Measurements from ENCODE around the gene CST9. TPM values are rescaled to one million over a fixed set of nuclear protein-coding genes. Genes with fewer than 3 reads are reported as not detected.
"Not testable (repeated sequence)": the region's sequence is repeated elsewhere in the genome, so short reads cannot be mapped to it uniquely, and the experiment has no call there.

Gene CST9
- total and polyA plus RNA-seq, 9 donors, result not detected

DNA sequence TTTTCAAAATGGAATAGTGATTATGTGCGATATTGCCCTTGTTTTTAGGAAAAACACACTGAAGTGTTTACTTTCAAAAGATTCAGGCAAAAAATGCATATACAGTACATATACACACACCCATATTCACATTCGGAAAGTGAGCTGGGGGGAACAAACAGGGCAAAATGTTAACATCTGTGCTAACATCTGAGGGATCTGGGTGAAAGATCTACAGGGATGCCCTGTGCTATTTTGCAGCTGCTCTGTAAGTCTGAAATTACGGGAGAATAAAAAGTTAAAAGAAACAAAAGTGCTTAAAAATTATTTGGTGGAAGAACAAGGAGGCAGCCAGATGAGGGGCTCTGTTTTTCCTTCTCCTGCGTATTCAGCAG lies 31.2 kb upstream of the CST9 start:
- peak overlapping the region; percentile 26 to 77 for H3K27ac ChIP-seq
- 13 to 14% (median 14%) methylated on average over 4 of the region's 4 CpGs for WGBS, 3 donors
- H3K27me3 ChIP-seq, result no peaks in the 10 kb centered on the region
- intact Hi-C loops (cut with DNase I), result loop anchor here in 2 of 4 donors (10.0 kb wide), 2 partner anchors 272 to 282 kb away; partner anchors contain the start of genes GZF1 (in 1 of the 2) and NXT1 (in 1 of the 2)
- H3K4me3 ChIP-seq, result peak overlapping the region; percentile 97
- peaks cover 21% of the 10 kb centered on the region for H3K4me1 ChIP-seq (ENCODE audit: insufficient read depth)
- DNase-seq, result no peak
- TF ChIP-seq, protein P1, sequence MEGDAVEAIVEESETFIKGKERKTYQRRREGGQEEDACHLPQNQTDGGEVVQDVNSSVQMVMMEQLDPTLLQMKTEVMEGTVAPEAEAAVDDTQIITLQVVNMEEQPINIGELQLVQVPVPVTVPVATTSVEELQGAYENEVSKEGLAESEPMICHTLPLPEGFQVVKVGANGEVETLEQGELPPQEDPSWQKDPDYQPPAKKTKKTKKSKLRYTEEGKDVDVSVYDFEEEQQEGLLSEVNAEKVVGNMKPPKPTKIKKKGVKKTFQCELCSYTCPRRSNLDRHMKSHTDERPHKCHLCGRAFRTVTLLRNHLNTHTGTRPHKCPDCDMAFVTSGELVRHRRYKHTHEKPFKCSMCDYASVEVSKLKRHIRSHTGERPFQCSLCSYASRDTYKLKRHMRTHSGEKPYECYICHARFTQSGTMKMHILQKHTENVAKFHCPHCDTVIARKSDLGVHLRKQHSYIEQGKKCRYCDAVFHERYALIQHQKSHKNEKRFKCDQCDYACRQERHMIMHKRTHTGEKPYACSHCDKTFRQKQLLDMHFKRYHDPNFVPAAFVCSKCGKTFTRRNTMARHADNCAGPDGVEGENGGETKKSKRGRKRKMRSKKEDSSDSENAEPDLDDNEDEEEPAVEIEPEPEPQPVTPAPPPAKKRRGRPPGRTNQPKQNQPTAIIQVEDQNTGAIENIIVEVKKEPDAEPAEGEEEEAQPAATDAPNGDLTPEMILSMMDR (IDR thresholded peaks at IDR 0.05), result no peak
- TF ChIP-seq EP300 (IDR thresholded peaks at IDR 0.05) (no peak), POLR2A (IDR thresholded peaks at IDR 0.05) (no peak)
- no peaks in the 10 kb centered on the region for H3K36me3 ChIP-seq
- H3K9me3 ChIP-seq, result no peaks in the 10 kb centered on the region

DNA sequence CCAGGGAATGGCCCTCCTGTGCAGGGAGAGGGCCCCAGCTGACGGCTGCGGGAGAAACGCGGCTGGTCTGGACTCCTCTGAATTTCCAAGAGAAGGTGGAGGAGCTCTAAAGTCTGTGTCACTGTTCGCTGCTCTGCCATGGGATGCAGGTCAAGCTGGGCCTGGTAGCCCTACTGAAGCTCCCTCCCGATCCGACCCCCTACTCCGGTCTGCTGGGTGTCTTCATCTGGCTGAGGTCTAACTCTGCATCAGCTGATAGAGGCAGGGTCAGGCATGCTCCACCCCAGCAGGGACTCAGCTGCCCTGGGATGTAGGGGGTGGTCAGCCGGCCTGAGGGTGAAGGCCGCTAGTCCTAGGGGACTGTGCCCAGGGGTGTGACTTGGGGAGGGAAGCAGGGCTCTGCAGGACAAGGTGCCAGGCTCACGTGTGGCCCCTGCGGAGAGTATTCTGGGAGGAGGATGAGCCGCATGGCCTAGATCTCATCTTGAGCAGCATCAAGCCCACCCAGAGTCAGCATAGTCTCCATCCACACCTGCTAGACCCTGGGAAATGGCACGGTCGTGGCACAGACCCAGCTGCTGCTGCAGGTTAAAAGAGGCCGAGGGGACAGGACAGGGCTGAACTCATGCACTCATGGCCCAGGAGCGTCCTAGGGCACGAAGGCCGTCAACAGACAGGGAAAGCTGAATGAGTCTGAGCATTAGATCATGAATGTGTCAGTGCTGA lies 30.6 kb upstream of the CST9 start:
- DNase-seq, result peak in 1 of 5 donors; percentile 36
- intact Hi-C loops (cut with DNase I), result loop anchor here in 2 of 4 donors (10.0 kb wide), 2 partner anchors 272 to 282 kb away; partner anchors contain the start of genes GZF1 (in 1 of the 2) and NXT1 (in 1 of the 2)
- peaks cover 19% of the 10 kb centered on the region for H3K4me1 ChIP-seq (ENCODE audit: insufficient read depth)
- no peak overlapping the region for H3K27ac ChIP-seq
- no peaks in the 10 kb centered on the region for H3K9me3 ChIP-seq
- H3K27me3 ChIP-seq, result no peaks in the 10 kb centered on the region
- 61 to 79% (median 77%) methylated on average over 18 to 19 of the region's 19 CpGs for WGBS, 3 donors
- H3K4me3 ChIP-seq, result peak overlapping the region; percentile 97
- TF ChIP-seq EP300 (IDR thresholded peaks at IDR 0.05) (no peak), POLR2A (IDR thresholded peaks at IDR 0.05) (no peak)
- TF ChIP-seq, protein P1 (IDR thresholded peaks at IDR 0.05), result no peak
- no peaks in the 10 kb centered on the region for H3K36me3 ChIP-seq

DNA sequence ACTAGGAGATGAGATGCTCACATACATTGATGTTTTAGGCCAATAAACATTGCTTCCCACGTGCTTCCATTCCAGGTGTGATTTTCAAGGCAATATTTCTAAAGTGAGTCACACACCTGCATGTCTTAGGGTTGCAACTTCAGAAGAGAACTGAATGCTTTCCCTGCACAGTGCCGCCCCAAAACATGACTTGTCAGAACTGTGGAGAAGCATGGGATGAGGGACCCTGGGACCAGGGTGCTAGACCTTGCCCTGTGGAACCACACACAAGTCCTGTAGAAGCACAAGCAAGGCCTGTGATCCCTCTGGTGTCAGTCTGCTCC lies 30.0 kb upstream of the CST9 start:
- not testable (repeated sequence) for H3K36me3 ChIP-seq, H3K27ac ChIP-seq, H3K27me3 ChIP-seq, DNase-seq, H3K4me3 ChIP-seq, H3K9me3 ChIP-seq
- 63 to 82% (median 68%) methylated on average over 1 to 2 of the region's 2 CpGs for WGBS, 3 donors
- peaks cover 13% of the 10 kb centered on the region for H3K4me1 ChIP-seq (ENCODE audit: insufficient read depth)
- intact Hi-C loops (cut with DNase I), result loop anchor here in 2 of 4 donors (10.0 kb wide), 2 partner anchors 271 to 281 kb away; partner anchors contain the start of genes GZF1 (in 1 of the 2) and NXT1 (in 1 of the 2)

DNA sequence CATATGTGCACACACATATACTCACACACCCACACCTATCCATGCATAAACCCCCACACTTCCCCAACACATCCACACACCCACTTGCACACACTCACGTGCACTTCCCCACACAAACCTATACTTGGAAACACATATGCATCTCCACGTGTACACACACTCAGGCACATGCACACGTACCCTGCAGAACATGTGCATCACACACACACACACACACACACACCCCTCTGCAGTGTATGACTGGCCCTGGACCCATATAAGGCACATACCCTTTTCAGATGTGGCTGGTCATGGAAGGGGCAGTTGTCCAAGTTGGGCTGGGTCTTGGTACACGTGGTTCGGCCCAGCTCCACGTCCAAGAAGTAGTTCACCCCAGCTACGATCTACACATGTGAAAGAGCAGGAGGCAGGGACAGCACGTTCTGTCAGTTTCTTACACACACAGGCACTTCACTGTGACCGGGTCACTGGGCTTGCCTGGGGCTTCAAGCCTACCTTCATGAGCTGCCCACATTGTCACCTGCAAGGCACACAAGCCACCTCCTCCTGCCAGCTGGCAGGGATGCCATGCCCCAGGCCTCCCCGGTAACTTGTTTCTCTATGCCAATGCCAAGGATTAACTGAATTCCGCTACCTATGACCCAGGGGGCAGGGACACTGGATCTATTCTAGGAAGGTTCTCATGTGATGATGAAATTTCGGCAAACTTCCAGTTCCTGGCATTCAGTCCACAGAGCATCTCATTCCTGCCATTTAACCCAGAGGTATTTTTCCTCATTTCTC lies 29.5 kb upstream of the CST9 start:
- H3K9me3 ChIP-seq, result no peaks in the 10 kb centered on the region

More for the DNA sequence above, 29.5 kb upstream of the CST9 start:
- Histone ChIP-seq H3K36me3 (no peaks in the 10 kb centered on the region), H3K27me3 (no peaks in the 10 kb centered on the region), H3K4me1 (ENCODE audit: insufficient read depth) (peaks cover 14% of the 10 kb centered on the region), H3K27ac (no peak overlapping the region), H3K4me3 (no peak overlapping the region)
- TF ChIP-seq, protein P1 (IDR thresholded peaks at IDR 0.05), result no peak
- no peak for TF ChIP-seq POLR2A (IDR thresholded peaks at IDR 0.05)
- no peak for TF ChIP-seq EP300 (IDR thresholded peaks at IDR 0.05)
- WGBS, 3 donors, result 48 to 63% (median 62%) methylated on average over 12 of the region's 12 CpGs
- intact Hi-C loops (cut with DNase I), result loop anchor here in 2 of 4 donors (10.0 kb wide), 2 partner anchors 270 to 280 kb away; partner anchors contain the start of genes GZF1 (in 1 of the 2) and NXT1 (in 1 of the 2)
- no peak for DNase-seq

Data from ovary (tissue), 9 donors.